HuH-7 (cell line): ENCODE results near the gene TEAD1.

Experiments
- DNase-seq: peaks from one replicate; pipeline ENCODE4 v3.0.0; 2011; ENCODE audit warnings: low spot score

Gene TEAD1

GRCh38 chr11:12989428-12990161 is 315.4 kb downstream of the TEAD1 start:
- no peak for DNase-seq

DNA sequence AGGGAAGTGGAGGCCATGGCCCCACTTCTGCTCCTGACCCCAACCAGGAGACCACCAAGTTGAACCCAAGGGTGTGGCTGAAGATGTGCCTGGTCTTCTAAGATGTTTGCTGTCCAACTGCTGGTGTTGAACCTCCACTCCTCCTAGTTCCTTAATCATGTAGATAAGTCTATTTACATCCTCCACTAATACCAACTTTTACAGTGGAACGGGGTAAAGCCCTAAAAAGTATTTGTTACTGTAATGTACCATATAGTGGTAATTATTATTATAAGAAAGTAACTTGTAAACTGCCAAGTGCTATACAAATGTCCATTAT is 315.9 kb downstream of the TEAD1 start:
- no peak for DNase-seq

GRCh38 chr11:12991426-12991825 is 317.2 kb downstream of the TEAD1 start:
- DNase-seq, result no peak

GRCh38 chr11:12993626-12994025 is 319.4 kb downstream of the TEAD1 start:
- DNase-seq, result no peak
